Gastrocnemius medialis (tissue), 4 donors: ENCODE results near the gene MAPKAP1. TPM values are rescaled to one million over a fixed set of nuclear protein-coding genes. Genes with fewer than 3 reads are reported as not detected.
A peak's percentile ranks its signal among the peaks of the same experiment; 100 is the strongest.

Experiments
- ATAC-seq, 2 donors: fragments of 150-250 bp; one replicate each; pipeline ENCODE4 v1.9.1; 2016
- DNase-seq, 2 donors: peaks; one replicate each; pipeline ENCODE4 v3.0.0-alpha.2; 2019
- H3K27ac ChIP-seq, 4 donors: fragments of 200-600 bp; sonication (generic); 1 replicate in 1 of 4; 2 replicates in 3 of 4; pipeline ENCODE4 v1.5.1; 2016 to 2018; ENCODE audit warnings: mild to moderate bottlenecking in 2 of 4, moderate library complexity in 1 of 4
- H3K27me3 ChIP-seq, 3 donors: fragments of 200-600 bp; sonication (generic) in 2 of 3; 1 replicate in 1 of 3; 2 replicates in 2 of 3; pipeline versions ENCODE4 v1.5.1 to v1.6.0; 2016 to 2019; ENCODE audit warnings: mild to moderate bottlenecking in 1 of 3, moderate library complexity in 1 of 3
- H3K36me3 ChIP-seq, 2 donors: fragments of 200-600 bp; sonication (generic) in 1 of 2; one replicate each; pipeline ENCODE4 v1.5.1; 2017 to 2018
- H3K4me1 ChIP-seq, 2 donors: fragments of 200-600 bp; sonication (generic) in 1 of 2; one replicate each; pipeline ENCODE4 v1.5.1; 2016 to 2017; ENCODE audit warnings: mild to moderate bottlenecking in 2 of 2
- H3K4me3 ChIP-seq, 4 donors: fragments of 200-600 bp; sonication (generic) in 3 of 4; 1 replicate in 1 of 4; 2 replicates in 3 of 4; pipeline ENCODE4 v1.5.1; 2016 to 2019; ENCODE audit warnings: mild to moderate bottlenecking in 2 of 4
- H3K9me3 ChIP-seq, 3 donors: fragments of 200-600 bp; sonication (generic) in 2 of 3; 1 replicate in 1 of 3; 2 replicates in 2 of 3; pipeline ENCODE4 v1.5.1; 2016 to 2019
- CTCF ChIP-seq, 5 experiments: fragments of 450-650 bp in 3 of 5; fragments of 200-600 bp in 2 of 5; sonication (generic) in 2 of 5; IDR thresholded peaks in 4 of 5; conservative IDR thresholded peaks in 1 of 5; 1 replicate in 4 of 5; 2 replicates in 1 of 5; pipeline ENCODE4 v1.5.1; 2016 to 2019; ENCODE audit warnings: antibody characterized with exemption in 5 of 5, mild to moderate bottlenecking in 3 of 5, moderate library complexity in 3 of 5
- POLR2A ChIP-seq, 2 donors: fragments of 450-650 bp; IDR thresholded peaks; one replicate each; pipeline ENCODE4 v1.6.1; 2017; ENCODE audit warnings: antibody characterized with exemption in 2 of 2, mild to moderate bottlenecking in 2 of 2, moderate library complexity in 2 of 2
- in situ Hi-C, 4 donors: fragments of 200-750 bp; cut with MboI; loops; one replicate each; pipeline versions ENCODE4 v1.15.0 to v1.8.0; 2017; ENCODE audit warnings: low sequenced_read_pairs in 4 of 4
- intact Hi-C: fragments of 100-400 bp; cut with DNase I; formaldehyde crosslinking; loops from one replicate; pipeline ENCODE4 v1.15.1; 2023; ENCODE audit warnings: low total_unique reads
- total RNA-seq, 4 donors: library from RNA; depleted of rRNA; stranded (reverse); fragments of >200 nt; gene quantifications; one replicate each; pipeline versions ENCODE4 v1.1.0 to v1.2.3, GENCODE V29; 2016

MAPKAP1 gene
- total RNA-seq, 4 donors from 2014 or later = 58.2 to 123 (median 104) TPM

GRCh38 chr9:125648294-125648693 is 58.7 kb downstream of the MAPKAP1 start:
- in situ Hi-C loops = loop anchor here in 2 of 4 donors (25.0 kb wide), 1 partner anchor 236 kb away; no protein-coding TSS in a partner anchor
- DNase-seq (no peak), ATAC-seq (no peak)
- H3K36me3 ChIP-seq = no peaks in the 10 kb centered on the region
- H3K27me3 ChIP-seq = no peaks in the 10 kb centered on the region
- TF ChIP-seq POLR2A (IDR thresholded peaks at IDR 0.05) (no peak), CTCF (IDR thresholded peaks at IDR 0.05 in 4 of 5, conservative IDR thresholded peaks at IDR 0.05 in 1 of 5) (no peak)
- intact Hi-C loops = no loop called here
- H3K9me3 ChIP-seq = no peaks in the 10 kb centered on the region
- H3K27ac ChIP-seq = no peak overlapping the region
- no peak overlapping the region for H3K4me3 ChIP-seq
- H3K4me1 ChIP-seq = peaks cover 14 to 20% of the 10 kb centered on the region in 2 donors

DNA sequence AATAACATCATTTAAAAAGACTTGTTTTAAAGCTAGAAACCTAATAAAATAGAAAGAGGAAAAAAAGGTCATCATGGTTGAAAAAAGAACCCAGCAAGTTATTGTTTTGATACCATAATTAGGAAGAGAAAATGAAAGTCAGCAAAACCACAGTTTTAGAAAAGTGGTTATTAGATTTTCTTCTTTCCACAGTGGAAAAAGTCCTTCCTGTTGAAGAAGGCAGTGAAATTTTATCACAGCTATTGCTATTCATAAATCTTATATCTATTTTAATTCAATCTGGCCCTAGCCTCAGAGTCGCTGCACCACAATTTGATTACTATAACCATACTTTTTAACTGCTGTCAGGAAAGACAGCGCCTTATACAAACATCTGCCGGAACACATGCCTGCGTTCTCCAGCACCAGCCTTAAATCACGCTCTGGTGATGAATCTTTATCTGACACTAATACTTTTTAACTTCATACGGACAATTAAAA is 60.3 kb downstream of the MAPKAP1 start:
- in situ Hi-C loops = loop anchor here in 2 of 4 donors (25.0 kb wide), 1 partner anchor 234 kb away; no protein-coding TSS in a partner anchor
- H3K27ac ChIP-seq = peak overlapping the region in 1 of 4 donors; percentile 35
- peak overlapping the region in 1 of 4 donors; percentile 15 for H3K4me3 ChIP-seq

DNA sequence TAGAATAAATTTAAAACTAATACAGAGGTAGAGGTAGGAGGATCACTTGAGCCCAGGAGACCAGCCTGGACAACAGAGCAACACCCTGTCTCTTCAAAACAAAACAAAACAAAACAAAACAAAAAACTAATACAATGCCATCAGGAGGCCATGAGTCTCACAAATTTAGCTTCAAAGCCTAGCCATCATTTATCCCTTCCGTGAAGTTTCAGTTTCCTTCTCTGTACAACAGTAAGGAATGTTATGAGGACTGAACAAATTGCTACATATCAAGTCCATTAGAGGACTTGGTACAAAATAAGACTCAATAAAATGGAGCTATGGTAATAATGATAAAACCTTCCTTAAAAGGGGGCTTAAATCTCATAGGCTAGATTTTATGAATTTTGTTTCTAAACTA is 60.8 kb downstream of the MAPKAP1 start:
- ATAC-seq (no peak), DNase-seq (no peak)
- Histone ChIP-seq H3K27me3 (no peaks in the 10 kb centered on the region), H3K9me3 (no peaks in the 10 kb centered on the region), H3K4me1 (peaks cover 14 to 20% of the 10 kb centered on the region in 2 donors), H3K4me3 (peak overlapping the region in 1 of 4 donors; percentile 15), H3K27ac (peak overlapping the region in 1 of 4 donors; percentile 35), H3K36me3 (no peaks in the 10 kb centered on the region)
- intact Hi-C loops = no loop called here
- in situ Hi-C loops = loop anchor here in 2 of 4 donors (25.0 kb wide), 1 partner anchor 234 kb away; no protein-coding TSS in a partner anchor
- no peak for TF ChIP-seq POLR2A (IDR thresholded peaks at IDR 0.05)
- TF ChIP-seq CTCF (IDR thresholded peaks at IDR 0.05 in 4 of 5, conservative IDR thresholded peaks at IDR 0.05 in 1 of 5) = no peak

More for the DNA sequence above, 60.3 kb downstream of the MAPKAP1 start:
- no peak for TF ChIP-seq POLR2A (IDR thresholded peaks at IDR 0.05)
- TF ChIP-seq CTCF (IDR thresholded peaks at IDR 0.05 in 4 of 5, conservative IDR thresholded peaks at IDR 0.05 in 1 of 5) = no peak
- ATAC-seq (no peak), DNase-seq (no peak)
- Histone ChIP-seq H3K27me3 (no peaks in the 10 kb centered on the region), H3K9me3 (no peaks in the 10 kb centered on the region), H3K36me3 (no peaks in the 10 kb centered on the region), H3K4me1 (peaks cover 14 to 20% of the 10 kb centered on the region in 2 donors)
- intact Hi-C loops = no loop called here

DNA sequence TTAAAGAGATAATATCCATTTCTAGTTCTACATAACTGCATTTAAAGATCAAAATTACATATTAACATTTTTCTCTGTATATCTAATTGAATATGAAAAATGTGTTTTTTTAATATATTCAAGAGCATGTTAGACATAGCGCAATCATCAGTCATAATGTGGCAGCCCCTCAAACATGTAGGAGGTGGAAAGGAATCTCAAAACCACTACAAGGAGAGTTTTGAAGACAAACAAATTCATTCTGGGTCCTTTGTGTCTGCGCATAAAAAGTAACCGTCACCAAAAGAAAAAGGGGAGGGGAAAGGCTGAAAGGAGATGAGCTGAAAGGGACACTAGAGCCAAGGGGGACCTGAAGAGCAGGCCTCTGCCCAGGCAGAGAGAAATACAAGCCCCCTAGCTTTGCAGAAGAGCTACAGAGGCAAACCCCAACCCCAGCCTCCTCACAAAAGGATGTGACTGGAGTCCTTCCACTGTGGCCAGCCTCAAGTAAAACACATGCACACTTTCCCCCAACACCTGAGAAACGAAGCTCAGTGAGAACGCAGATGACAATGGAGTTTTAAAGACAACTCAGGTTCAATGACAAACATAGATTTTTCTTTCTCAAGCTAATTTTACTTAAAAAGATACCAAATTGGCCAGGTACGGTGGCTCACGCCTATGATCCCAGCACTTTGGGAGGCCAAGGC is 62.0 kb downstream of the MAPKAP1 start:
- no peaks in the 10 kb centered on the region for H3K27me3 ChIP-seq
- no peak for DNase-seq
- H3K9me3 ChIP-seq = no peaks in the 10 kb centered on the region
- no peaks in the 10 kb centered on the region for H3K36me3 ChIP-seq
- no peak overlapping the region for H3K4me3 ChIP-seq
- H3K4me1 ChIP-seq = peaks cover 14 to 20% of the 10 kb centered on the region in 2 donors
- no peak overlapping the region for H3K27ac ChIP-seq
- no peak for TF ChIP-seq CTCF (IDR thresholded peaks at IDR 0.05 in 4 of 5, conservative IDR thresholded peaks at IDR 0.05 in 1 of 5)
- no peak for TF ChIP-seq POLR2A (IDR thresholded peaks at IDR 0.05)
- intact Hi-C loops (no loop called here), in situ Hi-C loops (loop anchor here in 2 of 4 donors (25.0 kb wide), 1 partner anchor 233 kb away; no protein-coding TSS in a partner anchor)
- no peak for ATAC-seq
